HG03521 (cell line): ENCODE measurements around the gene PAQR7.

ENCODE experiments used
- ATAC-seq: cut with Tn5 transposase; IDR thresholded peaks from one replicate; pipeline ENCODE4 v1.9.1; 2021; ENCODE audit warnings: mild to moderate bottlenecking, moderate library complexity; ENCODE audit not compliant: unreplicated experiment

Gene PAQR7

GRCh38 chr1:25819491-25820246 is 55.8 kb downstream of the PAQR7 start, which contains the start of gene MTFR1L:
MTFR1L (plus strand) TSS chr1:25819954; CDS start chr1:25823105, 3,151 bp downstream.
- ATAC-seq, result peak; percentile 86

GRCh38 chr1:25818569-25818968 is 56.9 kb downstream of the PAQR7 start:
- no peak for ATAC-seq

GRCh38 chr1:25817840-25818501 is 57.5 kb downstream of the PAQR7 start:
- ATAC-seq, result no peak

- no peak for ATAC-seq
Measured at GRCh38 chr1:25816112-25816718, 59.3 kb downstream of the PAQR7 start.

- ATAC-seq, result no peak
Measured at GRCh38 chr1:25815208-25816111, 60.0 kb downstream of the PAQR7 start.

GRCh38 chr1:25814549-25815087 is 60.9 kb downstream of the PAQR7 start:
- ATAC-seq, result no peak

- ATAC-seq, result no peak
Measured at GRCh38 chr1:25813734-25814471, 61.6 kb downstream of the PAQR7 start.

- ATAC-seq, result no peak
Measured at GRCh38 chr1:25813071-25813733, 62.3 kb downstream of the PAQR7 start.
